Tibial nerve (tissue), 3 donors: Measurements from ENCODE around the gene FANCC.

Experiments
- CTCF ChIP-seq, 5 experiments: fragments of 200-600 bp in 3 of 5; fragments of 450-650 bp in 2 of 5; sonication (generic) in 3 of 5; IDR thresholded peaks; one replicate each; pipeline ENCODE4 v1.5.1; 2016 to 2019; ENCODE audit warnings: antibody characterized with exemption in 5 of 5, mild to moderate bottlenecking in 3 of 5, moderate library complexity in 2 of 5
- POLR2A ChIP-seq, 2 donors: fragments of 450-650 bp; IDR thresholded peaks; one replicate each; pipeline ENCODE4 v1.6.1; 2017; ENCODE audit warnings: antibody characterized with exemption in 2 of 2, mild to moderate bottlenecking in 2 of 2, moderate library complexity in 2 of 2

GRCh38 chr9:95126739-95127138 is 190.8 kb downstream of the FANCC start:
- no peak for TF ChIP-seq POLR2A (IDR thresholded peaks at IDR 0.05)
- TF ChIP-seq CTCF (IDR thresholded peaks at IDR 0.05) = no peak
